Measurements from ENCODE around the gene THRAP3.

Gene THRAP3

GRCh38 chr1:36284517-36284916 is 60.3 kb downstream of the THRAP3 start:
- no peak for DNase-seq (ENCODE audit: insufficient read length, low spot score)
- peak; percentile 11 for FAIRE-seq
- TF ChIP-seq POLR2A (IDR thresholded peaks at IDR 0.05; ENCODE audit: low read depth, low read length) = no peak

GRCh38 chr1:36285443-36286101 is 61.3 kb downstream of the THRAP3 start:
- DNase-seq (ENCODE audit: insufficient read length, low spot score) (peak; percentile 55), FAIRE-seq (peak; percentile 89)
- TF ChIP-seq POLR2A (IDR thresholded peaks at IDR 0.05; ENCODE audit: low read depth, low read length) = no peak

GRCh38 chr1:36286802-36287201 is 62.6 kb downstream of the THRAP3 start:
- FAIRE-seq (no peak), DNase-seq (ENCODE audit: insufficient read length, low spot score) (no peak)
- no peak for TF ChIP-seq POLR2A (IDR thresholded peaks at IDR 0.05; ENCODE audit: low read depth, low read length)

GRCh38 chr1:36287595-36287994 is 63.4 kb downstream of the THRAP3 start:
- FAIRE-seq (no peak), DNase-seq (ENCODE audit: insufficient read length, low spot score) (no peak)
- TF ChIP-seq POLR2A (IDR thresholded peaks at IDR 0.05; ENCODE audit: low read depth, low read length) = no peak

- FAIRE-seq = no peak
- DNase-seq (ENCODE audit: insufficient read length, low spot score) = no peak
Observed at GRCh38 chr1:36295390-36295789, 71.1 kb downstream of the THRAP3 start.

GRCh38 chr1:36297062-36297461 is 72.8 kb downstream of the THRAP3 start:
- FAIRE-seq (no peak), DNase-seq (ENCODE audit: insufficient read length, low spot score) (no peak)
- TF ChIP-seq POLR2A (IDR thresholded peaks at IDR 0.05; ENCODE audit: low read depth, low read length) = no peak

More at GRCh38 chr1:36295390-36295789, 71.1 kb downstream of the THRAP3 start:
- TF ChIP-seq POLR2A (IDR thresholded peaks at IDR 0.05; ENCODE audit: low read depth, low read length) = no peak

GRCh38 chr1:36298640-36299039 is 74.4 kb downstream of the THRAP3 start:
- DNase-seq (ENCODE audit: insufficient read length, low spot score) (no peak), FAIRE-seq (no peak)
- no peak for TF ChIP-seq POLR2A (IDR thresholded peaks at IDR 0.05; ENCODE audit: low read depth, low read length)

GRCh38 chr1:36300526-36300925 is 76.3 kb downstream of the THRAP3 start:
- FAIRE-seq (no peak), DNase-seq (ENCODE audit: insufficient read length, low spot score) (no peak)
- TF ChIP-seq POLR2A (IDR thresholded peaks at IDR 0.05; ENCODE audit: low read depth, low read length) = no peak

- TF ChIP-seq POLR2A (IDR thresholded peaks at IDR 0.05; ENCODE audit: low read depth, low read length) = no peak
- DNase-seq (ENCODE audit: insufficient read length, low spot score) = no peak
- no peak for FAIRE-seq
Observed at GRCh38 chr1:36301220-36301619, 77.0 kb downstream of the THRAP3 start.

GRCh38 chr1:36303244-36303643 is 79.0 kb downstream of the THRAP3 start:
- FAIRE-seq = no peak
- no peak for DNase-seq (ENCODE audit: insufficient read length, low spot score)
- no peak for TF ChIP-seq POLR2A (IDR thresholded peaks at IDR 0.05; ENCODE audit: low read depth, low read length)

GRCh38 chr1:36303650-36304360 is 79.6 kb downstream of the THRAP3 start:
- no peak for DNase-seq (ENCODE audit: insufficient read length, low spot score)
- FAIRE-seq = no peak
- TF ChIP-seq POLR2A (IDR thresholded peaks at IDR 0.05; ENCODE audit: low read depth, low read length) = no peak

- no peak for FAIRE-seq
- TF ChIP-seq POLR2A (IDR thresholded peaks at IDR 0.05; ENCODE audit: low read depth, low read length) = no peak
Observed at GRCh38 chr1:36304521-36304920, 80.3 kb downstream of the THRAP3 start.

GRCh38 chr1:36304970-36305914 is 81.0 kb downstream of the THRAP3 start:
- FAIRE-seq (no peak), DNase-seq (ENCODE audit: insufficient read length, low spot score) (no peak)
- TF ChIP-seq POLR2A (IDR thresholded peaks at IDR 0.05; ENCODE audit: low read depth, low read length) = no peak

More at GRCh38 chr1:36304521-36304920, 80.3 kb downstream of the THRAP3 start:
- DNase-seq (ENCODE audit: insufficient read length, low spot score) = no peak

- FAIRE-seq = no peak
- no peak for DNase-seq (ENCODE audit: insufficient read length, low spot score)
- TF ChIP-seq POLR2A (IDR thresholded peaks at IDR 0.05; ENCODE audit: low read depth, low read length) = no peak
Observed at GRCh38 chr1:36305915-36306209, 81.6 kb downstream of the THRAP3 start.
